ENCODE results near the gene THYN1.

DNA sequence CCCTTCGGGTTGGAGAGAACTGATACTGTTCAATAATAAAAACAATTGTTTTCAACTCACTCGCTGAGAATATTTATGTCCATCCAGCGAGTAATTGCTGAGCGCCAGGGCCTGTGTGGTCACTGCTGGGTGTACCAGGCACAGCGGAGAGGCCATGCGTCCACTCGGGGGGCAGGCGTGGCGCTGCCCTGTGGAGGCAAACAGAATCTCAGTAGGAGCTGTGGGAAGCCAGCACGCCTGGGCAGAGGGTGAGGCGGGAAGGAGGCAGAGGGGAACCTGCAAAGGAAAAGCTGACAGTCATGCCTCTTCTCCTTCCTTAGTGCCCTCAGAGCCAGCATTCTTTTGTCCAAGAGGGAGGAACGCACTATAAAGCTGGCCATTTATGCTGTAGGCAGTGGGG lies 34.4 kb upstream of the THYN1 start:
- TF ChIP-seq, protein P1, sequence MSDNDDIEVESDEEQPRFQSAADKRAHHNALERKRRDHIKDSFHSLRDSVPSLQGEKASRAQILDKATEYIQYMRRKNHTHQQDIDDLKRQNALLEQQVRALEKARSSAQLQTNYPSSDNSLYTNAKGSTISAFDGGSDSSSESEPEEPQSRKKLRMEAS (IDR thresholded peaks at IDR 0.05; ENCODE audit: low read depth, low read length), result no peak
- TF ChIP-seq, protein P2, sequence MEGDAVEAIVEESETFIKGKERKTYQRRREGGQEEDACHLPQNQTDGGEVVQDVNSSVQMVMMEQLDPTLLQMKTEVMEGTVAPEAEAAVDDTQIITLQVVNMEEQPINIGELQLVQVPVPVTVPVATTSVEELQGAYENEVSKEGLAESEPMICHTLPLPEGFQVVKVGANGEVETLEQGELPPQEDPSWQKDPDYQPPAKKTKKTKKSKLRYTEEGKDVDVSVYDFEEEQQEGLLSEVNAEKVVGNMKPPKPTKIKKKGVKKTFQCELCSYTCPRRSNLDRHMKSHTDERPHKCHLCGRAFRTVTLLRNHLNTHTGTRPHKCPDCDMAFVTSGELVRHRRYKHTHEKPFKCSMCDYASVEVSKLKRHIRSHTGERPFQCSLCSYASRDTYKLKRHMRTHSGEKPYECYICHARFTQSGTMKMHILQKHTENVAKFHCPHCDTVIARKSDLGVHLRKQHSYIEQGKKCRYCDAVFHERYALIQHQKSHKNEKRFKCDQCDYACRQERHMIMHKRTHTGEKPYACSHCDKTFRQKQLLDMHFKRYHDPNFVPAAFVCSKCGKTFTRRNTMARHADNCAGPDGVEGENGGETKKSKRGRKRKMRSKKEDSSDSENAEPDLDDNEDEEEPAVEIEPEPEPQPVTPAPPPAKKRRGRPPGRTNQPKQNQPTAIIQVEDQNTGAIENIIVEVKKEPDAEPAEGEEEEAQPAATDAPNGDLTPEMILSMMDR (IDR thresholded peaks at IDR 0.05; ENCODE audit: low read depth, low read length), result no peak

Measured in NB4 (cell line).